Inflammatory macrophage (primary cell): ENCODE data around the gene DNAH17.
A peak's percentile ranks its signal among the peaks of the same experiment; 100 is the strongest.

Source experiments
- DNase-seq, 2 donors: peaks; one replicate each; pipeline ENCODE4 v3.0.0-alpha.2; 2020 to 2022

DNAH17 gene

DNA sequence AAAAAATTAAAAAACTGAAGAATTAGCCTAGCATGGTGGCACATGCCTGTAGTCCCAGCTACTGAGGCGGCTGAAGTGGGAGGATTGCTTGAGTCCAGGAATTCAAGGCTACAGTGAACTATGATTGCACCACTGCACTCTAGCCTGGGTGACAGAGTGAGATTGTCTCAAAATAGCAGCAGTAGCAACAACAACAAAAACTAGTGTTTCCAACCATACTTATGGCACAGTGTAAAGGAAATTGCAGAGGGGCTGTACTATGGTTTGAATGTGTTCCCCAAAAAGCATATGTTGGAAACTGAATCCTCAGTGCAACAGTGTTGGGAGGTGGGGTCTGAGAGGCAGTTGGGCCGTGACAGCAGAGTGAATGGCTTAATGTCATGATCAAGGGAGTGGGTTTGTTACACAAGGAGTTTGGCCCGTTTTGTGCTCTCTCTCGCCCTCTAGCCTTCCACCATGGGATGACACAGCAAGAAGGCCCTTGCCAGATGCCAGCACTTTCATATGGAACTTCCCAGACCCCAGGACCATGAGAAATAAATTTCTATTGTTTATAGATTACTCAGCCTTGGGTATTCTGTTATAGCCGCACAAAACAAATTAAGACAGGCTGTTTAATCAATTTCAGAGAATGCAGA lies 128.7 kb downstream of the DNAH17 start:
- DNase-seq, result peak; percentile 28 to 40

DNA sequence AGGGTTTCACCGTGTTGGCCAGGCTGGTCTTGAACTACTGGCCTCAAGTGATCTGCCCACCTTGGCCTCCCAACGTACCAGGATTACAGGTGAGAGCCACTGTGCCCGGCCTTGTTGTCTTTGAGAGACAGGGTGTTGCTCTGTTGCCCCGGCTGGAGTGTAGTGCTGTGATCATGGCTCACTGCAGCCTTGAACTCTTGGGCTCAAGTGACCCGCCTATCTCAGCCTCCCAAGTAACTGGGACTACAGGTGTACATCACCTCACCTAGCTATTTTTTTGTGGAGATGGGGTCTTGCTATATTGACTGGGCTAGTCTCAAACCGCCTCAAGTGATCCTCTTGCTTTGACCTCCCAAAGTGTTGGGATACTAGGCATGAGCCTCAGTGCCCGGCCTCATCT lies 130.4 kb downstream of the DNAH17 start:
- no peak for DNase-seq

DNA sequence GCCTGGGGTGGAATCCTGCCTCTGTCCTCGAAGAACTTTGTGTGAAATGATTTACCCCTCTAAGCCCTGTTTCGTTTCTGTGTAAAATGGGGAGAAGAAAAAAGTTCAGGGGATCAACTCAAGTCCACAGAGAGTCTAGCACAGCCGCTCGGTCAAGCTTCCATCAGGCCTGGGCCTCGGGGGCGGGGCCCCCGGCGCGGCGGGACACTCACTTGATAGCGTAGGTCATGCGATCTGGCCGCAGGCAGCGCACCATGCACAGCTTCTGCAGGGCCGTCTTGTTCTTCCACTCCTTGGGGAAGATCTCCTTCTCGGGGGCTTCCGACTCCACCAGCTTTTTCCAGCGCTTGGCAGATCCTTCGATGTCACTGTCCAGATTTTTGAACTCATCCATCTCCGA lies 132.8 kb downstream of the DNAH17 start:
- no peak for DNase-seq

DNA sequence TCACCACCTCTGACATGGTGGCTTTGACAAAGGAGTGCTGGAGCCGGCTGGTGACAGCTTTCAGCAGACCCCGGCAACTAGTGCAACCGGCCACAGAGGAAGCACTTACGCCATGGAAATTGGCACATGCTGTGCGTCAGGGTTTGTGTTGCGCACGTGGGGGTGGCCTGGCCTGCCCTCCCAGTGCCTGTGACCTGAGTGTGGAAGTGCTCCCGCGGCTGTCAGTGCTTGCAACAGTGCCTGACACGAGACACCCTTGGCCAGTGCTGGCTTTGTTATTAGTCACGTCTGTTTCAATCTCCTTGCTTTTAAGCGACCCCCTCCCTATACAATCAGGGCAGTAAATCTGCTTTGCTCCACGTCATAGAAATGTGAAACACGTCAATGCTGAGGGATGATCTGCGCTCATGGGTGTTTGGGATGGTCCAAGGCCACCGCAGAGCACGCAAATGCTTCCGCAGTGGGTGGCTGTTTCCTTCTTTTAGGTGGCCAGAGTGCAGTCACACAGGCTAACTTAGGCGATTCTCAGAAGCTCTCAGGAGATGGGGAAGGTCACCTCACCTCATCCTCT lies 134.5 kb downstream of the DNAH17 start:
- peak; percentile 97 to 98 for DNase-seq

- DNase-seq, result no peak
These were observed 135.8 kb downstream of the DNAH17 start for GRCh38 chr17:78441271-78441971.

DNA sequence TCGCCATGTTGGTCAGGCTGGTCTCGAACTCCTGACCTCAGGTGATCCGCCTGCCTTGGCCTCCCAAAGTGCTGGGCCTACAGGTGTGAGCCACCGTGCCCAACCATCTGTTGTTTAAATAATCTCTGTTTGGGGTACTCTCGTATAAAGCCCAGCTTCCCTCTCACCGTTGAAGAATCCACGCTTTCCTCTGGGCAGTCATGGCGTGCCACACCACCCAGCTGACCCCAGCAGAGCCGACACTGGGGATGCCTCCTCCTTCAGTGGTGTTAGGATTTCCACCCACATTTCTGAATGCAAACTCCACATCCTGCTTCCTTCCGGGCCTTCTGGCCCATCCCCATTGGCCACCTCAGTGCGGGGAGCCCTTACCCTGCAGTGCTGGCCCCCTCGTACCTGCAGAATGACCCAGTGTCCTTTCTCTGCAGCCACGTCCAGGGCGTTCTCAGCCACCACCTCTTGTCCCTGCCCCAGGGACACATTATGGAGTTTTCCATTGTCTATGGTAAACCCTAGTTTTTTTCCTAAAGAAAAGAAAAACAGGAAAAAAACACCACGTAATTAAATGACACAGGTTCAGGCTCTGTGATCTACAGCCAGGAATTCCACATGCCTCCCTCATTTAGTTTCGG lies 138.4 kb downstream of the DNAH17 start:
- no peak for DNase-seq

DNA sequence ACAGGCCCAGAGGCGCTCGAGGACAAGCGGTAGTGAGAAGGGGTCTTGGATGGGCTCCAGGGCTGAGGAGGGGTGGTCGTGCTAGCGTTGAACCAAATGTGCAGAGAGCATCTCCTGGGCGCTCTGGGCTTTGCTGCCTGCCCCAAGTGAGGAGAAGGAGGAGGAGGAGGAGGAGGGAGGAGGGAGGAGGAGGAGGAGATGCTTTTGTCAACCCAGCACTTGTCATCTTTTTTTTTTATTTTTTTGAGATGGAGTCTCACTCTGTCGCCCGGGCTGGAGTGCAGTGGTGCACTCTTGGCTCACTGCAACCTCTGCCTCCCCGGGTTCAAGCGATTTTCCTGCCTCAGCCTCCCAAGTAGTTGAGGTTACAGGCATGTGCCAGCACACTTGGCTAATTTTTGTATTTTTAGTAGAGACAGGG lies 138.9 kb downstream of the DNAH17 start:
- no peak for DNase-seq

GRCh38 chr17:78437508-78438169 lies 139.6 kb downstream of the DNAH17 start:
- no peak for DNase-seq

DNA sequence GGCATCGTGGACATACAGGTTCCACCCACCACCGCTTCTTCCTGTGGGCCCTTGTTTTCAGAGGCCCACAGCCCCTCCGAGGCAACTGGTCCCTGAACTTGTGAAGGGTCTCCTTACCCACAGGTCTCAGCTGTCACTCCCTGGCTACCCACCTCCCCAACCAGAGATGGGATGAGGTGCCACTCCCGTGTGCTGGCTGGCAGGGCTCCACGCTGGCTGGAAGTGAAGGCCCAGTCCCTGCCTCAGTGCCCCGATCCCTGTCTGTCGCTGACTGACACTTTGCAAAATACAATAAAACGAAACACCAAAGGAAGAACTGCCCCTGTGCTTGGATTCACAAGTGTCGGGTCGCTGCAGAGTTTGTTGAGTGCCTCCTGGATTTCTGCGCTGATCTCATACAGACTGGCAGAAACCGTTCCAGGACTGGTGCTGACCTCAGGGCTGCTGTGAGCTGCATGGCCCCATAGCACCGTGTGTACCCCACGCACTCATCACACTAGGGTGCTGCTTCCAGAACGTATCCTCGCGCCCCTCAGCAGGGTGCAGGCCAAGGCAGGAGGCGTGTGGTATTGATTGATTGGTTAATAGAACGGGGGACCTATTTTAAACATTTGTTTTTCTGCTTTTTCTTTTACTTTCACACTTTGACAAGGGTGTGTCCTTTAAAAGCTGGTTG lies 141.7 kb downstream of the DNAH17 start:
- no peak for DNase-seq

GRCh38 chr17:78434455-78435329 lies 142.5 kb downstream of the DNAH17 start:
- no peak for DNase-seq

DNA sequence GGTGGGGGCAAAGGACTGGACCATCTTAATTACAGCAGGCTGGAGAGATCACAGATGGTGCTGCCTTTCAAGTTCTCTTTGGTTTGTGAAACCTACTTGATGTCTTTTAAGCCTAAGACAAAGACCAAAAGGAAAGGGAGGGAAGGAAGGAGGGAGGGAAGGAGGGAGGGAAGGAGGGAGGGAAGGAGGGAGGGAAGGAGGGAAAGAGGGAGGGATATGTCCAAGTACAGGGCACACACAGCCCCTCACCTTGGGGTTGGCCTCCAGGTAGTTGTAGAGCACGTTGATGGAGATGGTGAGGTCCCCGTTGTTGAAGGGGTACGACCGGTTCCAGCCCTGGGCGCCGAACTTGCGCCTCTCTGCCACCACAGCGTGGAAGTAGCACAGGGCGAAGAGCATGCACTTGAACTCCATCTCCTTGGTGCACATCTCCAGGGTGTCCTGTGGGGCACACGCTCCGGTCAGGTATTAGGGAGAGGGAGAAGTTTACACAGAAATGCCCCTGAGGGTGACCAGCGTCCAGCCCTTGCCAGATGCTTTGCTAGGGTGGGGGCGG lies 143.3 kb downstream of the DNAH17 start:
- no peak for DNase-seq

- DNase-seq, result no peak
These were observed 144.0 kb downstream of the DNAH17 start for GRCh38 chr17:78433013-78433727.

DNA sequence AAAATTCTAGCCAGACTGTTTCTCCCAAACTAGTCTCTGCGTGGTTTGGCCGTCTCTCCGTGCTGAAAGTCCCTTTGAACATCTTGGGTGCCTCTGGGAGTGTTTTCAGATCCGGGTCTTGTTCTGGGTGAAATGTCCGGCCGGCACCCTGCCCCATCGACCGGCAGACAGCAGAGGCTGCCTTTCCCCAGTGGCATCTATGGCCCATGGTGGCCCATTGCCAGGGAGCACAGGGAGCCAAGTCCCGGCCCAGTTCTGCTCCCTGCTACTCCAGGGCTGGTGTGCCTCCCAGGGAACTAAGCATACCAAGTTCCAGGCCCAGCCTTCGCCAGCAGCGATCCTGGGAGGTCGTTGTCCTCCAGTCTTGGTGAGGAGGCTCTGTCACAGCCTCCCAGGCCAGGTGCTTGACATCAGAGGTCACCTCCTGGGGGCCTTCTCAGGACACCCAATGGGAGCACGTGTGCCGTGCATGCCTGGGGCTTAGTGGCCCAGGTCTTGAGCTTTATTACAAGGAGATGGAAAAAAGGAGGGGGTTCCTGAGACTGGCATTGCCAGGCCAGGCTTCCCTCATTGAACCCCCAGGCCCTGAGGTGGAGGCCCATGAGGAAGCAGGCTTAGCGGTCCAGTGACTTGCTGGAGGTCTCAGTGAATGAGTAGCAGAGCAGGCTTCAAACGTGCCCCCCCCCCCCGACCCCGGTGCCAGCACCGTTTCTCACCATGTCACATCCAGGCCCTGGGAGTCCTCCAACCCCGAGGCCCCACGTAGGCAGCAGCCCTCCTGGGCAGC lies 144.8 kb downstream of the DNAH17 start:
- DNase-seq, result no peak

DNA sequence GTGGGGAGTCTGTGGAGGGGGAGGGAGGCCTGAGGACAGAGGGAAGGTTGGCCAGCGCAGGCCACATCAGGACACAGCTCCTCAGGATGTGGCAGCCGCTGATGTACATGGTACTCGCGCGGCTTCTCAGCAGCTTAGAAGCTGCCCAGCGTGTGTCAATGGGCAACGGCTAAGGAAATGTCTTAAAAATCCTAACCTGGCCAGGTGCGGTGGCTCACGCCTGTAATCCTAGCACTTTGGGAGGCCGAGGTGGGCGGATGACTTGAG lies 145.6 kb downstream of the DNAH17 start:
- no peak for DNase-seq

DNA sequence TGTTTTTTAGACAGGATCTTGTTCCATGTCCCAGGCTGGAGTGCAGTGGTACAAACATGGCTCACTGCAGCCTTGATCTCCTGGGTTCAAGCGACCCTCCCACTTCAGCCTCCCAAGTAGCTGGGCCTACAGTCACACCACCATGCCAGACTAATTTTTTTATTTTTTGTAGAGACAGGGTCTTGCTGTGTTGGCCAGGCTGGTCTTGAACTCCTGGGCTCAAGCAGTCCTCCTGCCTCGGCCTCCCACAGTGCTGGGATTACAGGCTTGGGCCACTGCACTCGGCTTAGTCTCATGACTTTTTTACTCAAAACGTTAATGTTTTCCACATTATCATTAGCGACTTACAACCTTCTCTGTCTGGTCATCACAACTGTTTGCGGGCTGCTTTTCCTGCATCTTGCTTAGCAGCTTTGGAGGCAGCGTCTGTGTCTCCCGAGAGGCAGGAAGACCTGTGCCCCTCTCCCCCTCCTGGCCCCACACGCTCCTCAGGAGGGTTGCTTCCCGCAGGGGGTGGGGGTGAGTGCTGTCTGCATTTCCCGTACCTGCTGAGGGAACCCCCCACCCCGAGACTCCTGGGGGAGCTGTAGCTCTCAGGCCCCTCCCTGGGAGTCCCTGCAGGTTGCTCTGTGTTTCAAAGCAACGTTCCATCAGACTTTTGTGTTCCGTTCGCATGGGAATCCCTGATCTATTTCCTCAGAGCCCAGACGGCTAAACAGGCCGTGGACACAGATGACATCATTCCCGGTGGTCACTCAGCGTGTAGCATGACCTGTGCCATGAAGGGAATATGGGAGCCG lies 146.1 kb downstream of the DNAH17 start:
- no peak for DNase-seq

DNA sequence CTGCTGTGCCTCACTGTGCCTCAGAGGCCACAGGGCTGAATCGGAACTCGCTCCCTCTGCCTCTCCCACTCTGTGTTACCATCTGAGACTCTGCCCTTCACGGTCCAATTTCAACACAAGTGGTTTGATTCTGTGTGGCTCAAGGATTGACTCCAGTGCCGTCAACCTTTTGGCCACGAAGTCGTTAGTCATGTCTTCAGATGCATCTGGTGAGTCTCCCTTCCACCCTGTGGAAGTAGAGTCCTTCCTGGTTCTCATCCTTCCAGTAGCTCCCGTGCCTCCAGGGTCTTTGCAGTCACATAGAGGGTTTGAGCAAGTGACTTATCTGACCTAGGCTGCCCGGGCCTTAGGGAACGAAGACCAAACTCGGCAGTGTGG lies 147.6 kb downstream of the DNAH17 start:
- no peak for DNase-seq

DNA sequence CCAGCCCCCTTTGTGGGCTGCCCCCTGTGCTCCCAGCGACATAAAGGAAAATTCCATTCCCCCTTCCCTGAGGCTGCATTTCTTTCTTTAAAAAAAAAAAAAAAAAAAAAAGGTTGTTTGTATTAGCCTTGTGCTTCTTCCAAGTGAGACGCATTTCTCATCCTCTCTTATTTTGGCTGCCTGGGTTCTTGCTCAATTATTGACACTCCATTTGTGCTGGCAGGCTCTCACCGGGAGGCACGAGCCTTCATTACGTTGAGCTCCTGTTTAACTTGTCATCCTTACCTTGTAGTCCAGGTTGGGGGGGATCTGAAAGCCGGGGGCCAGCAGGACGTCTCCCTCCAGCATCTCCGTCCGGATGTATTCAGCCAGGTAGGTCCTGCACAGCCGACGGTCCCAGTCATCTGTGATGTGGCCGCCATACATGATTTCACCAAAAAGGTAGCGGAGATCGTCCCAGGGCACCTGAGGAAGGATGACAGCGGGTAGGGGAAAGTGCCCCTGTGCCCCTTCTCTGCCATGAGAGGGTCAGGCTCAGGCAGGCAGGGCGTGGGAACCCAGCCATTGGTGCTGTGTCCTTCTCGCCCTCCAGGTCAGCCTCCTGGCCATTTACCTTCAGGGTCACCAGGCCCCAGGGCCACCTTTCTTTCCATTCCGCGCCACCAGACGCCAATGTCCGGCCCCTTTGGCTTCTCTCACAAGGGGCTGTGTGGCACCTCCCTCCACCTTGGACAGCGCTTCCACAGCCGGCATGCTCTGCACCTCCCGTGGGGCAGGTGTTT lies 148.2 kb downstream of the DNAH17 start:
- no peak for DNase-seq

- no peak for DNase-seq
These were observed 149.1 kb downstream of the DNAH17 start for GRCh38 chr17:78428025-78428575.
